ENCODE data around the gene CACNA1E. TPM values are rescaled to one million over a fixed set of nuclear protein-coding genes. Genes with fewer than 3 reads are reported as not detected.

The CACNA1E gene
- total RNA-seq, 4 donors from 2014 or later, result 0.09 to 0.19 TPM; not detected in 2

- no peak overlapping the region for H3K27ac ChIP-seq
- intact Hi-C loops (cut with DNase I), result loop anchor here (5.0 kb wide), 1 partner anchor 197 kb away; no protein-coding TSS in a partner anchor
- WGBS, 2 donors, result 61 to 72% methylated on average over 4 of the region's 4 CpGs
- DNase-seq, result no peak
- peaks cover 0 to 41% (median 0%) of the 10 kb centered on the region in 4 donors for H3K27me3 ChIP-seq
- H3K4me1 ChIP-seq, result no peaks in the 10 kb centered on the region
- H3K4me3 ChIP-seq, result no peak overlapping the region
- TF ChIP-seq POLR2A (IDR thresholded peaks at IDR 0.05) (no peak), CTCF (IDR thresholded peaks at IDR 0.05) (no peak)
- H3K9me3 ChIP-seq, result no peaks in the 10 kb centered on the region
- no peaks in the 10 kb centered on the region for H3K36me3 ChIP-seq
Measured at GRCh38 chr1:181475580-181475979, 7.7 kb upstream of the CACNA1E start.

- Histone ChIP-seq H3K9me3 (no peaks in the 10 kb centered on the region), H3K4me1 (no peaks in the 10 kb centered on the region), H3K27ac (no peak overlapping the region), H3K36me3 (no peaks in the 10 kb centered on the region), H3K4me3 (no peak overlapping the region), H3K27me3 (peaks cover 0 to 51% (median 0%) of the 10 kb centered on the region in 4 donors)
- DNase-seq, result no peak
- TF ChIP-seq CTCF (IDR thresholded peaks at IDR 0.05) (no peak), POLR2A (IDR thresholded peaks at IDR 0.05) (no peak)
- intact Hi-C loops (cut with DNase I), result loop anchor here (5.0 kb wide), 1 partner anchor 196 kb away; no protein-coding TSS in a partner anchor
- 48 to 50% methylated on average over 3 to 6 of the region's 8 CpGs for WGBS, 2 donors
Measured at GRCh38 chr1:181476581-181476980, 6.7 kb upstream of the CACNA1E start.

- Histone ChIP-seq H3K27ac (no peak overlapping the region), H3K9me3 (no peaks in the 10 kb centered on the region), H3K27me3 (peaks cover 2 to 69% (median 9%) of the 10 kb centered on the region in 4 donors), H3K36me3 (no peaks in the 10 kb centered on the region), H3K4me3 (no peak overlapping the region), H3K4me1 (peaks cover 9 to 14% (median 9%) of the 10 kb centered on the region in 3 donors)
- TF ChIP-seq POLR2A (IDR thresholded peaks at IDR 0.05) (no peak), CTCF (IDR thresholded peaks at IDR 0.05) (no peak)
- intact Hi-C loops (cut with DNase I), result loop anchor here (5.0 kb wide), 1 partner anchor 194 kb away; no protein-coding TSS in a partner anchor
- DNase-seq, result no peak
- WGBS, 2 donors, result 48 to 79% methylated on average over 2 of the region's 2 CpGs
Measured at GRCh38 chr1:181478306-181478705, 5.0 kb upstream of the CACNA1E start.

- peaks cover 8 to 78% (median 14%) of the 10 kb centered on the region in 4 donors for H3K27me3 ChIP-seq
- TF ChIP-seq POLR2A (IDR thresholded peaks at IDR 0.05), result no peak
- peak in 5 of 6 experiments; percentile 63 to 80 (median 67) for TF ChIP-seq CTCF (IDR thresholded peaks at IDR 0.05)
- intact Hi-C loops (cut with DNase I), result loop anchor here (5.0 kb wide), 1 partner anchor 193 kb away; no protein-coding TSS in a partner anchor
- DNase-seq, result no peak
- no peak overlapping the region for H3K4me3 ChIP-seq
- 22 to 28% methylated on average over 3 of the region's 3 CpGs for WGBS, 2 donors
- H3K9me3 ChIP-seq, result no peaks in the 10 kb centered on the region
- no peaks in the 10 kb centered on the region for H3K36me3 ChIP-seq
- H3K4me1 ChIP-seq, result peaks cover 9 to 20% (median 12%) of the 10 kb centered on the region in 3 donors
- no peak overlapping the region for H3K27ac ChIP-seq
Measured at GRCh38 chr1:181479137-181479745, 4.1 kb upstream of the CACNA1E start.

- intact Hi-C loops (cut with DNase I), result loop anchor here (10.0 kb wide), 1 partner anchor 573 kb away; no protein-coding TSS in a partner anchor
- TF ChIP-seq CTCF (IDR thresholded peaks at IDR 0.05) (no peak), POLR2A (IDR thresholded peaks at IDR 0.05) (no peak)
- WGBS, 2 donors, result 27 to 30% methylated on average over 15 to 21 of the region's 36 CpGs
- Histone ChIP-seq H3K9me3 (no peaks in the 10 kb centered on the region), H3K27me3 (peaks cover 8 to 91% (median 28%) of the 10 kb centered on the region in 4 donors), H3K4me1 (peaks cover 9 to 29% (median 12%) of the 10 kb centered on the region in 3 donors), H3K4me3 (peak overlapping the region in 2 of 4 donors; percentile 38 to 57), H3K27ac (no peak overlapping the region), H3K36me3 (no peaks in the 10 kb centered on the region)
- DNase-seq, result no peak
Measured at GRCh38 chr1:181482001-181482430, 1.3 kb upstream of the CACNA1E start.
